GM19324 (cell line): ENCODE measurements around the gene OSBPL3.

Experiments used
- ATAC-seq: cut with Tn5 transposase; IDR thresholded peaks from one replicate; pipeline ENCODE4 v1.9.1; 2021; ENCODE audit warnings: mild to moderate bottlenecking, moderate library complexity; ENCODE audit not compliant: unreplicated experiment, low FRiP score

OSBPL3 gene

GRCh38 chr7:24748521-24748920 is 231.5 kb downstream of the OSBPL3 start:
- ATAC-seq: no peak
